Endothelial cell of hepatic sinusoid (primary cell): Measurements from ENCODE around the gene GBA2.

ENCODE experiments used
- in situ Hi-C: cut with HindIII; loops from 2 replicates; pipeline ENCODE4 v1.10.0; 2017; ENCODE audit warnings: low sequenced_read_pairs

GBA2 gene

DNA sequence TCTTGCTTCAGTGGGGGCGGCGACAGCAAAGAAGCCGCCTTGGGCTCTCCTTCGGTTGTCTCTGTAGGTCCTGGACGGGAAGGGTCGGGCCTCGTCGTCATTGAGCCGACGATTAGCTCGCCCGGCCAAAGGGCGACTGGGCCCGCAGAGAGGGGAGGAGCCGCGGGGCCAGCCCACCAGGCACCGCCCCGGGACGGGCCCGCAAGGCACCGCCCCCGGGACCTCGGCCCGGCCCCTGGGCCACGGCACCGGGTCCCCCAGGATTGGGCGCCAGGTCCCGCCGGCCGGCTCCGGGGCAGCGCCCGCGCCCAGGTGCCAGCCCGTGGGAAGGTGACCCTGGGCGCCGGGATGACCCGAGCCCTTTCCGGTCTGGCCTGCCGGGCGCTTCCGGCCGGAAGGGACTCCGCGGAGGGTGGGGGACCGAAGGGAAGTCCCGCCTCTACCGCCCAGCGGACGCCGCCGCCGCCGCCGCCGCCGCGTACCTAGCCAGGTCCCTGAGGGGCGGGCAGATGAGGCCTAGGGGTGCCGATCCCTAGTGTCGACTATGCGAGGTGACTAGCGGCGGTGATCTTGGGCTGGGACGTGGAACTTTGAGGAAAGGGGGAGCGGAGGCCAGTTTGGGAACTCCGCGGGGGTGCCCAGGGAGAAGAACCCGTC is at the start of gene GBA2, which contains the start of gene RGP1:
Gene GBA2 (minus strand): TSS at position 371 of the 657 bp plus-strand sequence. CDS start 524 bp downstream, outside the sequence.
Gene RGP1 (plus strand): TSS at position 430 of the 657 bp plus-strand sequence. CDS start 469 bp downstream, outside the sequence.
- in situ Hi-C loops = loop anchor here (5.0 to 10.0 kb wide), 2 partner anchors 78 to 116 kb away; partner anchors contain the start of genes FAM221B and TMEM8B

DNA sequence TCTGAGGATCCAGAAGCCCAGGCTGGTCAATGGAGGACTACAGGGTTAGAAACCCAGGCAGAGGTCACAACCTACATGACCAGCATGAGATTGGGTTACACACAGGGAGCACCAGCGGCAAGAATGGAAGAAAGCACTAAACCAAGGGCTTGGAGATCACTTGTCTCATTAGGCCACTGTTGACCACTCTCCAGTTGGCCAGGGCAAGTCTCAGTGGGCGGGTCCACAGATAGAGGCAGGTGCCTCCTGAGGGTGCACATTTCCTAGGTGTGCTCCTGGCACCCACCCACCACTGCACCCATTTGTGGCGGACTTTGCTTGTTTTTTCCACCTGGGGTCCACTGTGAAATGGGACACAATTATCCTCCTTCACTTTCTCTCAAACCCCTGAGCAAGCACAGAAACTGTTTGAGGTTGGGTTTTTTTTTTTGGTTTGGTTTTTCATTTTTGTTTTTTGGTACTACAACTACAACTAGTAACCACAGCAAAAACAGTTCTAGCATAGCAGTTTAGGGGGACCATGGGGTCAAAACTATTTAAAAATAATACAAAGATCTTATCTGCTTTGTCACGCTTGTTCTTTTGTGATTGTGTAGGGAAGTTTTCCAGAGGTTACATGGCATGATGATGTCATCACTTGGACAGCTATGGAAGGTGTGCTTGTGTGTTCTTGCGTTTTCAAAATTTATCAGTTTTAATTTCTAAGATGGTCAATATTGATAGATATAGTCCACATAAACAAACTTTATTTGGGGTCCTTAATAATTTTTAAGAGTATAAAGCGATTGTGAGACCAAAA is 48.5 kb upstream of the GBA2 start:
- in situ Hi-C loops = no loop called here

DNA sequence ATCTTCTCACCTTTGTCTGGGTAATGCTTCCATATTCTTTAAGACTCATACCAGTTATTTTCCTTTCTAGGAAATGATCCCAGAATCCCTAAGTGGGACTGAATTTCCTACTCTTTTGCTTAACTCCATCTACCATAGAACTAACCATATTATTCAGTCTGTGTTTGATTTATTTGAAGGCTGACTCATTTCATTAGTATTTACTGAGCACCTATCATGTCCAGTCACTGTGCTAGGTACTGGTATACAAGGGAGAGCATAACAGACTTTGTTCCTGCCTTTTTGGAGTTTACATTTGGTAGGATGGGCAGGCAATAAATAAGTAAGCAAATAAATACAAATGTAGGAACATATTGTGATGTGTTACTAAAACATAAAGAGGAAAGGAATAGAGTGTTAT is 46.7 kb upstream of the GBA2 start:
- in situ Hi-C loops = no loop called here

DNA sequence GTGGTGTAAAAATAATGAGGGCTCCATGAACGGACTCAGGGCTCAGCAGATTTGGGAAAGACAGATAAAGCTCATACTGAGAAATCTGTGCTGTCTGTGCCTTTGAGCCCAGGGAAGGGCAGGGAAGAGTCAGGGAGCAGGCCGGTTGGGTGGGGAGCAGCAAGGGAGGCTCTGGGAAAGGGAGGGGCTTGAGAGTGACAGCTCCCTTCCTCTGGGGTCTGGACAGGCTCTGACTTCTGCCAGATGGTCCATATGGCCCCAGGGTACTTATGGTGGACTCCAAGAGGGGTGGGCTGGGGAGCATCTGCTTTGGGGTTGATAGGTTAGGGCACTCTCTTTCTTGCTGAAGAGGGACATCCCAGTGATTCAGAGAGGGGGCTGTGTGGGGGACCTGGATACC is 44.4 kb upstream of the GBA2 start:
- in situ Hi-C loops = no loop called here

DNA sequence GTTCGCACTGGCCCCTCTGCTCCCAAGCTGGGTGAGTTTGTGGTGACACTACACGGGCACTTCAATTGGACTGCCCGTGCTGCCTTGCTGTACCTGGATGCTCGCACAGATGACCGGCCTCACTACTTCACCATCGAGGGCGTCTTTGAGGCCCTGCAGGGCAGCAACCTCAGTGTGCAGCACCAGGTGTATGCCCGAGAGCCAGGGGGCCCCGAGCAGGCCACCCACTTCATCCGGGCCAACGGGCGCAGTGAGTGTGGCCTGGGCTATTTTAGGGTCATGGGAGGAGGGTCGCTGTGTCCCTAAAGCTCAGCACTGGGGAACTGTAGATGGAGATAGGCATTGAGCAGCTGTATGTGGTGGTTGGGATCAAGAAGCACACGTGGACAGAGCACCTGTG is 43.8 kb upstream of the GBA2 start:
- in situ Hi-C loops = no loop called here

DNA sequence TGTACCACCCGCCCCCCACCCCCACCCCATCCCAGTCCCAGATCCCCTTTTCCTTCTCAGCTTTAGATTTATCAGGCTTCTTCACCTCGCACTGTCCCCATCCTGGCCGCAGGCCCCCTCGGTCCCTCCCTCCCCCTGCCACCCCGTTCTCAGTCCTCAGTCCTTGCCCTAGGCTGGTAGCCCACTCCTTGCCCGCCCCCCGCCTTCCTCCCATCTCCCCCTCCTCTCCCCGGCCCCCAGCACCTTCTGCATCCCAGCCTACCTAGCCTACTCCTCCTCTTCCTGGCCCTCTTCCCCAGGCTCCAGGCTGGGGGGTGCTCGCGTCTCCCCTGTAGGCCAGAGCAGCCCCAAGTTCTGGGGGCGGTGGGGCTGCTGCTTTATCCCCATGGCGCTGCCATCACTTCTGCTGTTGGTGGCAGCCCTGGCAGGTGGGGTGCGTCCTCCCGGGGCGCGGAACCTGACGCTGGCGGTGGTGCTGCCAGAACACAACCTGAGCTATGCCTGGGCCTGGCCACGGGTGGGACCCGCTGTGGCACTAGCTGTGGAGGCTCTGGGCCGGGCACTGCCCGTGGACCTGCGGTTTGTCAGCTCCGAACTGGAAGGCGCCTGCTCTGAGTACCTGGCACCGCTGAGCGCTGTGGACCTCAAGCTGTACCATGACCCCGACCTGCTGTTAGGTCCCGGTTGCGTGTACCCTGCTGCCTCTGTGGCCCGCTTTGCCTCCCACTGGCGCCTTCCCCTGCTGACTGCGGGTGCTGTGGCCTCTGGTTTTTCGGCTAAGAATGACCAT is 43.2 kb upstream of the GBA2 start:
- in situ Hi-C loops = no loop called here

DNA sequence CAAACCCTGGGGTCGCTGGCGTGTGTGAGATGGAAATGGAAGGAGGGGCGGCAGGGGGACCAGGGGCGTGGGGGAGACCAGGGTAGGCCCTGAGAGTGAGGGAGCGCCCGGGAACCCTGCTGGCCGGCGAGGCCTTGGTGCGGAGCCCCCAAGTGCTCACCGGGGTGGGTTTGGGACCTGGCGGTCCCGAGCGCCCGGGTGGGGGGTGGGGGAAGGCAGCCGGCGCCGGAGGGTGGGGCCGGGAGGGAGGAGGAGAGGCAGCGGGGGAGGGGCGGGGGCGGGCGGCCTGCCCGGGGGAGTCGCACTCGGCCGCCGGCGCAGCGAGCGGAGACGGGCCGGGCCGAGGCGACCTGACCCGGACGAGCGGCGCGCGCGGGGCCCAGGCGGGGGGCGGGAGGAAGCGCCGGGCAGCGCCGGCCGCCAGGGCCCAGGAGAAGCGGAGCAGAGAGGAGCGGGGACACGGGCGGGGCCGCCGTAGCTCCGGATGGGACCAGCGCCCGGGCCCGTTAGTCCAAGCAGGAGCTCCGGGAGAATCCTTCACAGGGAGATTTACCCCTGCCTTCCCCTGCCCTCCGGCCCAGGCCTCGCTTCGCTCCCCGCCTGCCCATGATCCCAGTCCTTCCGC is 42.4 kb upstream of the GBA2 start, which contains the start of gene NPR2:
Gene NPR2 (plus strand): TSS at position 295 of the 625 bp plus-strand sequence. CDS start 818 bp downstream, outside the sequence.
- in situ Hi-C loops = no loop called here

DNA sequence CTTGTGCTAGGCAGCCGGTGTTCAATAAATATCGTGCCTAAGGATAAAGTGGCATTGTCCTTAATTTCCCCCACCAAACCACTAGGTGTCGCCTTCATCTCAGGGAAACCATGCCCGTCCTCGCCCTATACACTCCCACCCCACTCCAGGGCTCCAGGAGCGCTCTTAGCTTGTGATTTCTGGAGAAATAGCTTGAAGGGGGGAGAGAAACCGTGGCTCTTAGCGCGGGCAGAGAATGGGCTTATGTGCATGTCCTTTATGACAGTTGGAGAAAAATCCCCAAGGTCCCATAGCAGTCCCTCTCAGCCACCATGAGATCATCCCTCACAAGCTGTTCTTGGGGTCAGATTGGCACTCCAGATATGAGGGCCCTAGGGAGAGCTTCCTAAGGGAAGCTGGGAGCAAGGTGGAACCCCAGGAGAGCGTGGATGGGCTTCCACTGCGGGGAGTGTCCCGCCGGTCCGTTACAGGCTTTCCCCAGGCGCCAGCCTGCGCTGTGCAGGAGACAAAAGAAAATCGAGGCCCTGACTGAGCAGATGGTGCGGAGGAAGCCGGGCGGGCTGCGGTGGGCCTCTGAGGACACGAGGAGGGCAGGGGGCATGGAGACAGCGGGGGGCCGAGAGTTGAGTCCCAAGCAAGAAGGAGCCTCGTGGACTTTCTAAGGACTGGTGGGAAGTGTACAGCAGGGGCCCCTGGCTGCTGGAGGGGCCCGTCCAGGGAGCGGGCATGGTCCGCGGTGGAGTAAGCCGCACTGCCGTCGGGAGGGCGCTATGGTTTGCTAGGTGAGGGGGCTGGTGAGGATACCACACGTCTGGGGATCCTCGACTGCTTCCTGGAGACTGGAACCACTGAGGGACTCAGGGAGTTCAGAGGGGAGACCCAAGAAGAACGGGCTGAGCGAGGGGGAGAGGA is 41.6 kb upstream of the GBA2 start:
- in situ Hi-C loops = no loop called here

DNA sequence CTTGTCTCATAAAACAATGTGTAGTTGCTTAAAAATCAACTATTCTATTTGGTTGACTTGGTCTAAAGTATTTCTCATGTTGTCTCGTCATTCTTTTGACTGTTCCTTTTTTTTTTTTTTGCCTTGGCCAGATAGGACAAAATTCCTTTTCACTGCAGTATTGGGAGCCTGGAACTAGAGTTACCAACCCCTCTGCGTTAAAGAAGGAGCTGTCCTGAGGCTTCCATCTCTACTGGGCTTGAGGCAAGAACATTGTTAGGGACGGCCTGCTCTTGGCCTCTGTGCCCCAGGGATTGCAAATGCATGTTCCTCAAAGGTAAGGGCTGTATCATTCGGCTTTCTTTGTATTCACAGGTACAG is 41.0 kb upstream of the GBA2 start:
- in situ Hi-C loops = no loop called here

DNA sequence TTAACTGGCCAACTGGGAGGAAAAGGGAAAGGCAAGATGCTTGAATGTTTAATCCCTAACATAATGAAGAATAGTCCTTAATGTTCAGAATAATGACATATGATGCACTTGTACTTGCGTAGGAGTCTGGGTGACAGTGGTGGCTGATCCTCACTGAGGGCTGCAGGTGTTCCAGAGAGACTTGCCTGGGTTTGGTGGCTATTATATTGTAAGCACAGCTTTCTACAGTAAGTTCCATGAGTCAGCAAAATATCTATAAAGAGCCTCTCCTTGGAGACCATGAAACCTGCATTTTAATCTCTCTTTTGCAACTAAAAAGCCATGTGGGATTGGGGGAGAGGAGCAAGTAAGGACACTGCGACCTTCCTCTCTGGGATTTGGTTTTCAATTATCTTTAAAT is 40.5 kb upstream of the GBA2 start:
- in situ Hi-C loops = no loop called here

DNA sequence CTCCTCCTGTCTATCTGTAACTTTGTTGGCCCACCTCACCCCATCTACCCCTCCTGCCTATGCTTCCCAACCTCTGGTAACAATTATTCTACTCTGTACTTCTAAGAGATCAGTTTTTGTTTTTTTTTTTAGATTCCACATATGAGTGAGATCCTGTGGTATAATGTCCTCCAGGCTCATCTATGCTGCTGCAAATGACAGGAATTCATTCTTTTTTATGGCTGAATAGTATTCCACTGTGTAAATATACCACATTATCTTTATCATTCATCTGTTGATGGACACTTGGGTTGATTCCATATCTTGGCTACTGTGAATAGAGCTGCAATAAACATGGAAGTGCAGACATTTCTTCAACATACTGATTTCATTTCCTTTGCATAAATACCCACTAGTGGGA is 34.4 kb upstream of the GBA2 start:
- in situ Hi-C loops = no loop called here

DNA sequence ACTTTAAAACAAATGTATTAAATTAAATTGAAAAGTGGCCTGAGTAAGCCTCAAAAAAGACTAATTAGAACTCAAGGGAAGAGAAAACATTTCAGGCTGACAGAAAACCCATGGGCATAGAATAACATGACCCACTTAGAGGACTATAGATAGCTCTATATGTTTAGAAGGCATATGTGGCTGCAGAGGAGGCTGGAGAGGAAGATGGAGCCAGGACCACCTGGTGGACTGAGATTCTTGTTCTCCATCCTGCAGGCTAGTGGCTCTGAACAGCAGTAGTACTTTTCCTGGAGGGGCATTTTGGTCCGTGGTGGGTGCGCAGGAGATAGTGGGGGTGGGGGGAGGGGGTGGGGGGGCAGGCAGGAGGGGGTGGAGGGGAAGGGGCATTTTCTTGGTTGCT is 32.0 kb upstream of the GBA2 start:
- in situ Hi-C loops = no loop called here

DNA sequence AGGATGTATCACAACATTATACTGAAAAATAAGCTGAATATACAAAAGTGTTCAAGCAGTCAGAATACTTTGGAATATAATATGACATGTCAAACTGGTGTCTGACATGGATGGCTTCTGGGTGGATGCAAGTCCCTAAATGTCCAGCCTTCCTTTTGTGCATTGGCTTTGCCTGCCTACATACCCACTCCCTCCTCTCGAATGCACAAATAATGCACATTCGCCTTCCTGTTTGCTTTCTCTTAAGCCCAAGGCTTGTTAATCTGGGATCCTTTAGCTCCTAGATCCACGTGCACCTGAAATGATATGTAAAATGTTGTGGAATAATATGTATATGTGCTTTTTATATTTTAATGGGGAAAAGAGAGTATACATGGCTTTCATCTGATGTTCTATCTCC is 29.5 kb upstream of the GBA2 start:
- in situ Hi-C loops = no loop called here

DNA sequence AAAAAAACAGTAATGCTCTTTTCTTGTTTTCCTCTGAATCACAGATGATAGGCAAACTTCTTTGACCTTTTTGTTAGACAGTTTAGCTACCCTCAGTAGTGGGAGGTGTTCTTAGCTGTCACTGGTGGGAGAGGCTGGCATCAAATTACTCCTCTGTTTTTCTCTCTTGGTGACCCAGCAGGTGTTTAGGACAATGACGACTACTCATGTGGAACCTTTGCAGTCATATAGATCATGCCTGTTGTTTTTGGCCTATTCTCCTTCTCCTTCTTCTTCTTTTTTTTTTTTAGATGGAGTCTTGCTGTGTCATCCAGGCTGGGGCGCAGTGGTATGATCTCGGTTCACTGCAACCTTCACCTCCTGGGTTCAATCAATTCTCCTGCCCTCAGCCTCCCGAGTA is 27.0 kb upstream of the GBA2 start:
- in situ Hi-C loops = no loop called here

DNA sequence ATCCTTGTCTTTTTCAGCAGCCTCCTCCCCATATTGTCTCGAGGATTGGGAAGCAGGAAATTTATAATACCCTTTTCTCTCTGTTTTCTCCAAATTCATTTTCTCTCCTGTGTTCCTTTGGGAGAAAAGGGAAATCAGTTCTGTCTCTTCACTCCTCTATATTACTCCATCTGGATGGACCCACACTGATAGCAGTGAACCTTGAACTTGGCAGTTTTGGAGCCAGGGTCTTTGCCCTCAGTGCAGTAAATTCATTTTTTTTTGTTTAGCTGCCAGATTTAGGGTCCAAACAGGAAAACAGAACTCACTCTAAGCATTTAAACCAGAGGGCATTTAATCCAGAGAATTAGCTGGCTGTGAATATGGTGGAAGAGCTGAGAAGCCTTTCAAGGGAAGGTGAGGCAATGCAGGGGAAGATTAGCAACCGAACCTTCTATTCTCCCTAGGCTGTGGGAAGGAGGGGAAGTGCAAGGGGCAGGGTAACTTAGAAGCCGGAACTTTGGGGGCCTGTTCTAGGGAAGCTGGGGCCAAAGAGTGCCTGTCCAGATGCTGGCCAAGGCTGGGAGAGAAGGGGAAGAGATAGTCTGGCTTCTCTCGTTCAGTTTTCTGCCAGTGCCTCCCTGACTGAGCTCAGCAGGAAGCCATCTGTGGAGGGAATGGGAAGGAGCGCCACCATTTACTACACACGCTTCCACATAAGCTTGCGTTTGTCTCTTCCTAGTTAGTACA is 26.0 kb upstream of the GBA2 start:
- in situ Hi-C loops = no loop called here

DNA sequence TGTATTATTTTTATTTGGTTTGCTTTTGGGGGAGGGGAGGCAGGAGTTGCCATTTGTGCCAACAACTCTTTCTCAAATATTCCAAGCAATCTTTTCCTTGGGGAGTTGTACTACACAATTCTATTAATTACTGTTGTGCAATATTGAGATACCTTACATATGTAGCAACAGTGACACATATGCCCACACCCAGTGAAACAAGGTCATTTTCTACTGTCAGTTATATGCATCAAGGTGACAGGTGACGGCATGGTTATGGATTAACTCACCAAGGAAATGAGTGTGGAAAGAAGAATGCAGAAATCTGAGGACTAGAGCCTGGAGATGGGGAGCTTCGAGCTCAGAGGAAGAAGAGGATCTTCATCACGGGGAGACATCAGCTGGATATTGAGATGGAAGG is 22.9 kb upstream of the GBA2 start:
- in situ Hi-C loops = no loop called here

DNA sequence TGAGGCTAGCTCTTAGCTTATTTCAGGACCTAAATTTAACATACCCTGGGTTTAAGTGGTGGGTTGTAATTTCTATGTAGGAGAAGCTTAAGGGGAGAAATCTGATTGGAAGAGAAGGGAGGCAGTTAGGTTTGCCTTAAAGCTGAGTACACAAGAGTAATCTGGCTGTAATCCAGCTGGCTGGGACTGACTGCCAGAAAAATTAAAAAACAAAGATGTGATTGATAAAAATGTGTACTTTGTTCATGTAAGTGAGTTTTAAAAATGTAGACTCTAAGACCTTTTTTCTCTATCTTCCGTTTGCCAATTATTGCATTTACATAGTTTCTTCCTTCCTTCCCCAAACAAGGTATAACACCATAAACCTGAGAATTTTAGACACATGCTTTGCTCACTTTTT is 22.5 kb upstream of the GBA2 start:
- in situ Hi-C loops = no loop called here

DNA sequence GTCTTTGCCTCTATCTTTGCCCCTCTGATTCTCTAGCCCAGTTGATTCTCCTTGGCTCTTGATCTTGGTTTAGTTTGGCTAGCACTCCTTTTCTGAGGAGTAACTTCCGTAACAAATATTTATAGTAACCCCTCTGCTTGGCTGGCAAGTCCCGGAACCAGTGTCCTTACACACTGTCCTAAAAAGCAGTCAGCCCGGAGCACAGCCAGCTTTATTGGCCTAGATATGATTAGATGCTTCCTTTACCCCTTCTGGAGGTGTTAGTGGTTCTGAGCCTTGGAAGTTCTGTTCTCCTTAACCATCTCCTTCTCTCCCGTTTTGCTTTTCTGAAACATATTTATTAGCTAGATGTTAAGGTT is 22.0 kb upstream of the GBA2 start:
- in situ Hi-C loops = no loop called here

DNA sequence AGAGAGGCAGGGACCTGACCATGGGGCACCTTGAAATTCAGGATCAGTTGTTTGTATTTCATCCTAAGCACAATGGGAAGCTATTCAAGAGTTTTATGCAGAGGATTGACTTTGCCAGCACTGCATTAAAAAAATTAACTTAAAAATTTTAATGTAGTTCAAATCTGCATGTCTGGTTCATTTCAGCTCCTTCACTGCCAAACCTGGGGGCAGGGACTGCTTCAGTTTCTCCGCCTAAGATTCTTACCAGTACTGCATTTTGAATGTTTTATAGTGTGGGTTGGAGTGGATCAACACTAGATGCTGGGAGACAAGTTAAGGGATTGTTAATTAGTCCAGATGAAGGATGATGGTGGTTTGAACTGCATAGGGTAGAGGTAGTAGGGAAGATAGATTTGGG is 20.7 kb upstream of the GBA2 start:
- in situ Hi-C loops = no loop called here
